Stomach (tissue), 9 donors: ENCODE measurements around the gene WAS. TPM values are rescaled to one million over a fixed set of nuclear protein-coding genes. Genes with fewer than 3 reads are reported as not detected.
A peak's percentile ranks its signal among the peaks of the same experiment; 100 is the strongest.

ENCODE experiments used
- DNase-seq, 2 donors: peaks; one replicate each; pipeline versions ENCODE4 v3.0.0 to v3.0.0-alpha.2; 2013 to 2019
- H3K27ac ChIP-seq, 5 donors: fragments of 200-600 bp in 4 of 5; sonication (generic) in 4 of 5; one replicate each; pipeline ENCODE4 v1.5.1; 2013 to 2019; ENCODE audit warnings: mild to moderate bottlenecking in 1 of 5, moderate library complexity in 1 of 5
- H3K27me3 ChIP-seq, 3 donors: fragments of 200-600 bp; sonication (generic); one replicate each; pipeline ENCODE4 v1.5.1; 2017 to 2019; ENCODE audit warnings: mixed run types in 1 of 3
- H3K36me3 ChIP-seq, 4 donors: fragments of 200-600 bp; sonication (generic); 1 replicate in 3 of 4; 2 replicates in 1 of 4; pipeline ENCODE4 v1.5.1; 2016 to 2019
- H3K4me1 ChIP-seq, 4 donors: fragments of 200-600 bp; sonication (generic); one replicate each; pipeline ENCODE4 v1.5.1; 2016 to 2019
- H3K4me3 ChIP-seq, 4 donors: fragments of 200-600 bp; sonication (generic) in 3 of 4; one replicate each; pipeline ENCODE4 v1.5.1; 2016 to 2019; ENCODE audit warnings: mild to moderate bottlenecking in 1 of 4
- H3K9me3 ChIP-seq, 4 donors: fragments of 200-600 bp; sonication (generic); one replicate each; pipeline ENCODE4 v1.5.1; 2016 to 2019
- CTCF ChIP-seq, 7 experiments: fragments of 450-650 bp in 4 of 7; fragments of 200-600 bp in 3 of 7; sonication (generic) in 3 of 7; IDR thresholded peaks; one replicate each; pipeline ENCODE4 v1.5.1; 2016 to 2019; ENCODE audit warnings: antibody characterized with exemption in 7 of 7, control low read depth in 2 of 7, mild to moderate bottlenecking in 1 of 7
- EP300 ChIP-seq: sonication (generic); formaldehyde crosslinking; IDR thresholded peaks from one replicate; pipeline ENCODE4 v1.6.1; 2017; ENCODE audit warnings: antibody characterized with exemption
- POLR2A ChIP-seq, 4 donors: fragments of 450-650 bp; IDR thresholded peaks; one replicate each; pipeline ENCODE4 v1.6.1; 2016; ENCODE audit warnings: antibody characterized with exemption in 4 of 4, control low read depth in 2 of 4, mild to moderate bottlenecking in 1 of 4, moderate library complexity in 1 of 4
- POLR2AphosphoS5 ChIP-seq, 3 donors: sonication (generic); formaldehyde crosslinking; IDR thresholded peaks; one replicate each; pipeline ENCODE4 v1.6.1; 2016; ENCODE audit warnings: antibody characterized with exemption in 3 of 3
- WGBS, 5 donors: extraction: QIAGEN DNeasy Blood & Tissue Kit in 3 of 5; methylation state at CpG; one replicate each; pipeline versions ENCODE4 v1.1.5 to v1.1.7; 2013 to 2018; 5-methylcytosine and 5-hydroxymethylcytosine counted together
- intact Hi-C: fragments of 100-400 bp; cut with DNase I; formaldehyde crosslinking; loops from one replicate; pipeline ENCODE4 v1.15.1; 2023; ENCODE audit warnings: low total_unique reads
- polyA plus RNA-seq, 3 donors: library from polyadenylated mRNA; stranded (reverse); fragments of 200-250 nt; gene quantifications; one replicate each; pipeline ENCODE4 v1.2.3, GENCODE V29; 2013
- small RNA-seq, 4 donors: library from RNA; depleted of rRNA; stranded (forward); fragments of <200 nt; gene quantifications; one replicate each; pipeline ENCODE3, GENCODE V24; 2016
- total RNA-seq, 5 donors: library from RNA; depleted of rRNA; stranded (reverse); fragments of >200 nt; gene quantifications; one replicate each; pipeline versions ENCODE4 v1.1.0 to v1.2.3, GENCODE V29; 2014 to 2016
- donor health status: healthy with polysubstance abuse.
- donor health status: Bipolar disorder and iron deficiency.
- donor health status: healthy.

Gene WAS
- total and polyA plus RNA-seq, 8 donors, result 2.3 to 8.4 (median 4.5) TPM

GRCh38 chrX:48737213-48737938 is 53.8 kb downstream of the WAS start:
- 0 to 39% (median 7%) methylated on average over 31 to 48 of the region's 48 CpGs for WGBS, 5 donors

GRCh38 chrX:48737940-48738339 is 54.3 kb downstream of the WAS start:
- no peak for TF ChIP-seq POLR2A (IDR thresholded peaks at IDR 0.05)
- no peak for TF ChIP-seq CTCF (IDR thresholded peaks at IDR 0.05)
- TF ChIP-seq EP300, result no peak
- no peak for TF ChIP-seq POLR2AphosphoS5 (IDR thresholded peaks at IDR 0.05)
- peak overlapping the region; percentile 44 to 60 (median 53) for H3K4me3 ChIP-seq
- H3K27me3 ChIP-seq, result no peaks in the 10 kb centered on the region
- H3K36me3 ChIP-seq, result no peaks in the 10 kb centered on the region
- WGBS, 5 donors, result 40 to 55% (median 44%) methylated on average over 7 of the region's 7 CpGs
- peak overlapping the region; percentile 87 to 92 (median 90) for H3K27ac ChIP-seq
- H3K4me1 ChIP-seq, result peaks cover 0 to 8% (median 2%) of the 10 kb centered on the region in 4 donors
- intact Hi-C loops, result no loop called here
- no peak for DNase-seq
- no peaks in the 10 kb centered on the region for H3K9me3 ChIP-seq

More at GRCh38 chrX:48737213-48737938, 53.8 kb downstream of the WAS start:
- Histone ChIP-seq H3K36me3 (no peaks in the 10 kb centered on the region), H3K27ac (peak overlapping the region; percentile 87 to 92 (median 90)), H3K4me1 (peaks cover 0 to 8% (median 2%) of the 10 kb centered on the region in 4 donors), H3K27me3 (no peaks in the 10 kb centered on the region), H3K9me3 (no peaks in the 10 kb centered on the region), H3K4me3 (peak overlapping the region; percentile 44 to 60 (median 53))
- TF ChIP-seq POLR2AphosphoS5 (IDR thresholded peaks at IDR 0.05) (peak in 2 of 3 donors; percentile 56 to 74), CTCF (IDR thresholded peaks at IDR 0.05) (no peak)
- intact Hi-C loops, result no loop called here
- peak; percentile 89 to 98 for DNase-seq

Small RNA genes lying within 50 kb of the gene (small RNA-seq; reads per million reads assigned to genes)
- 0 reads per million in 4 donors for gene RNU6-1056P

Other genes with a start within 250 kb of the WAS start
- gene SLC38A5, start 213.5 kb upstream of the WAS start, total RNA-seq, result 10 to 100 TPM in 2 of 5 donors, 1 to 10 TPM in 3; 4.1 to 32.9 (median 6.7) TPM
- 10 to 100 TPM; 19.9 to 45.8 (median 21.1) TPM for gene SLC38A5, start 213.5 kb upstream of the WAS start, polyA plus RNA-seq
- 10 to 100 TPM; 19.6 to 92.8 (median 55.3) TPM for gene FTSJ1, start 207.6 kb upstream of the WAS start, total RNA-seq
- 10 to 100 TPM; 33.9 to 40.3 (median 37.7) TPM for gene FTSJ1, start 207.6 kb upstream of the WAS start, polyA plus RNA-seq
- 10 to 100 TPM in 3 of 5 donors, 1 to 10 TPM in 2; 1.8 to 27.4 (median 16.2) TPM for gene PORCN, start 174.8 kb upstream of the WAS start, total RNA-seq
- 10 to 100 TPM in 1 of 3 donors, 1 to 10 TPM in 2; 4.7 to 11.9 (median 6.7) TPM for gene PORCN, start 174.8 kb upstream of the WAS start, polyA plus RNA-seq
- 100 to 1,000 TPM in 1 of 5 donors, 10 to 100 TPM in 3, 1 to 10 TPM in 1; 5.8 to 208 (median 46.4) TPM for gene EBP, start 162.0 kb upstream of the WAS start, total RNA-seq
- 100 to 1,000 TPM in 1 of 3 donors, 10 to 100 TPM in 2; 28.9 to 112 (median 74.8) TPM for gene EBP, start 162.0 kb upstream of the WAS start, polyA plus RNA-seq
- 10 to 100 TPM in 2 of 5 donors, 1 to 10 TPM in 2, not detected in 1; 4.6 to 13.6 (median 9.0) TPM for gene TBC1D25, start 144.1 kb upstream of the WAS start, total RNA-seq
- gene TBC1D25, start 144.1 kb upstream of the WAS start, polyA plus RNA-seq, result 1 to 10 TPM; 5.2 to 6.5 (median 5.9) TPM
- gene RBM3, start 109.3 kb upstream of the WAS start, total RNA-seq, result 100 to 1,000 TPM; 109 to 419 (median 165) TPM
- 100 to 1,000 TPM; 106 to 229 (median 122) TPM for gene RBM3, start 109.3 kb upstream of the WAS start, polyA plus RNA-seq
- 100 to 1,000 TPM in 4 of 5 donors, 10 to 100 TPM in 1; 52.0 to 433 (median 194) TPM for gene WDR13, start 86.3 kb upstream of the WAS start, total RNA-seq
- 100 to 1,000 TPM; 121 to 197 (median 165) TPM for gene WDR13, start 86.3 kb upstream of the WAS start, polyA plus RNA-seq
- 1 to 10 TPM; 1.8 to 5.5 (median 4.5) TPM for gene SUV39H1, start 12.9 kb downstream of the WAS start, total RNA-seq
- gene SUV39H1, start 12.9 kb downstream of the WAS start, polyA plus RNA-seq, result 1 to 10 TPM; 3.4 to 4.7 (median 3.7) TPM
- gene GLOD5, start 77.9 kb downstream of the WAS start, total RNA-seq, result not detected
- 1 to 10 TPM; 1.7 to 2.1 (median 1.7) TPM for gene GLOD5, start 77.9 kb downstream of the WAS start, polyA plus RNA-seq
- gene GATA1, start 102.8 kb downstream of the WAS start, total RNA-seq, result 1 to 10 TPM in 1 of 5 donors, not detected in 4; 9.4 TPM
- gene GATA1, start 102.8 kb downstream of the WAS start, polyA plus RNA-seq, result under 1 TPM in 1 of 3 donors, not detected in 2; 0.37 TPM
- 100 to 1,000 TPM in 3 of 5 donors, 10 to 100 TPM in 2; 41.0 to 356 (median 104) TPM for gene HDAC6, start 118.3 kb downstream of the WAS start, total RNA-seq
- 10 to 100 TPM; 20.9 to 70.9 (median 31.6) TPM for gene HDAC6, start 118.3 kb downstream of the WAS start, polyA plus RNA-seq
- not detected for gene ERAS, start 142.7 kb downstream of the WAS start, total RNA-seq
- not detected for gene ERAS, start 142.7 kb downstream of the WAS start, polyA plus RNA-seq
- gene PCSK1N, start 151.8 kb downstream of the WAS start, total RNA-seq, result 10 to 100 TPM in 2 of 5 donors, 1 to 10 TPM in 3; 1.3 to 46.6 (median 7.0) TPM
- 10 to 100 TPM; 12.4 to 15.3 (median 13.1) TPM for gene PCSK1N, start 151.8 kb downstream of the WAS start, polyA plus RNA-seq
- gene TIMM17B, start 214.0 kb downstream of the WAS start, total RNA-seq, result 10 to 100 TPM in 3 of 5 donors, 1 to 10 TPM in 2; 2.9 to 24.1 (median 14.3) TPM
- gene TIMM17B, start 214.0 kb downstream of the WAS start, polyA plus RNA-seq, result 10 to 100 TPM; 43.4 to 77.2 (median 50.8) TPM
- 100 to 1,000 TPM in 1 of 5 donors, 10 to 100 TPM in 3, 1 to 10 TPM in 1; 4.7 to 148 (median 58.9) TPM for gene PQBP1, start 214.1 kb downstream of the WAS start, total RNA-seq
- 100 to 1,000 TPM; 106 to 133 (median 118) TPM for gene PQBP1, start 214.1 kb downstream of the WAS start, polyA plus RNA-seq
- 10 to 100 TPM in 3 of 5 donors, 1 to 10 TPM in 1, not detected in 1; 4.3 to 25.4 (median 14.5) TPM for gene SLC35A2, start 227.8 kb downstream of the WAS start, total RNA-seq
- 10 to 100 TPM in 1 of 3 donors, 1 to 10 TPM in 2; 6.9 to 12.3 (median 10.0) TPM for gene SLC35A2, start 227.8 kb downstream of the WAS start, polyA plus RNA-seq
- 10 to 100 TPM in 2 of 5 donors, 1 to 10 TPM in 3; 1.2 to 33.2 (median 9.6) TPM for gene PIM2, start 235.2 kb downstream of the WAS start, total RNA-seq
- gene PIM2, start 235.2 kb downstream of the WAS start, polyA plus RNA-seq, result 10 to 100 TPM in 2 of 3 donors, 1 to 10 TPM in 1; 7.3 to 12.7 (median 10.3) TPM